ENCODE measurements around the gene ZNF30. TPM values are rescaled to one million over a fixed set of nuclear protein-coding genes. Genes with fewer than 3 reads are reported as not detected.
"Not testable (repeated sequence)": the region's sequence is repeated elsewhere in the genome, so short reads cannot be mapped to it uniquely, and the experiment has no call there.

The ZNF30 gene
- total and polyA plus RNA-seq, 3 donors from 2014 or later = 2.0 to 4.8 (median 3.3) TPM

DNA sequence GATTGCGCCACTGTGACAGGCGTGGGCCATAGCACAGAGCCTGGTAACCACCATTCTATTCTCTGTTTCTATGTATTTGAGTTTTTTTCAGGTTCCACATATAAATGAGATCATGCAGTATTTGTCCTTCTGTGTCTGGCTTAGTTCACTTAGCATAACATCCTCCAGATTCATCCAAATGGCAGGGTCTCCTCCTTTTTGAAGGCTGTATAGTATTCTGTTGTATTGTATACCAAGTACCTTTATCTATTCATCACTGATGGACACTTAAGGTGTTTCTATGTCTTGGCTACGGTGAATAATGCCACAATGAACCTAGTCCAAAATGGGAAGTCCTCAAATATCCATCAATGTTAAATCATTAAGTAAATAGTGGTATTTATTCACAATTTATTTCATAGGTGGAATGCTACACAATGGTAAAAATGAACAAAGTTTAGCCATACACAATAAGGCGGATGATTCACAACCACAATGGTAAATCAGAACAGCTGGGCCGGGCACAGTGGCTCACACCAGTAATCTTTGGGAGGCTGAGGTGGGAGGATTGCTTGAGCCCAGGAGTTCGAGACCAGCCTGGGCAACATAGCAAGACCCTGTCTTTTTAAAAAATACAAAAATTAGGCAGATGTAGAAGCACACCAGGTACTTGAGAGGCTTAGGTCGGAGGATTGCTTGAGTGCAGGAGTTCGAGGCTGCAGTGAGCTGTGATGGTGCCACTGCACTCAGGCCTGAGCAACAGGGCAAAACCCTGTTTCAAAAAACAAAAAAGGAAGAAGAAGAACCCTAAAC lies 65.0 kb downstream of the ZNF30 start:
- Histone ChIP-seq H3K9me3 (no peaks in the 10 kb centered on the region), H3K4me3 (no peak overlapping the region), H3K4me1 (peaks cover 14% of the 10 kb centered on the region), H3K36me3 (ENCODE audit: low read depth, missing control alignments) (no peaks in the 10 kb centered on the region), H3K27me3 (no peaks in the 10 kb centered on the region), H3K27ac (no peak overlapping the region)
- TF ChIP-seq CTCF (IDR thresholded peaks at IDR 0.05) (no peak), POLR2A (IDR thresholded peaks at IDR 0.05) (no peak)
- intact Hi-C loops (cut with DNase I; ENCODE audit: low total_unique reads) = no loop called here
- WGBS, 2 donors = 81 to 96% methylated on average over 8 of the region's 8 CpGs
- no peak for DNase-seq

- H3K9me3 ChIP-seq; H3K27me3 ChIP-seq; H3K27ac ChIP-seq; H3K36me3 ChIP-seq (ENCODE audit: low read depth, missing control alignments); DNase-seq; intact Hi-C loops (cut with DNase I; ENCODE audit: low total_unique reads); H3K4me3 ChIP-seq: not testable (repeated sequence)
- H3K4me1 ChIP-seq = peaks cover 22% of the 10 kb centered on the region
- WGBS, 2 donors = 86 to 94% methylated on average over 7 of the region's 7 CpGs
Observed at GRCh38 chr19:34992582-34992981, 65.9 kb downstream of the ZNF30 start.

- Histone ChIP-seq H3K36me3 (ENCODE audit: low read depth, missing control alignments) (no peaks in the 10 kb centered on the region), H3K4me3 (no peak overlapping the region), H3K4me1 (peaks cover 34% of the 10 kb centered on the region), H3K9me3 (no peaks in the 10 kb centered on the region), H3K27ac (peak overlapping the region; percentile 37 to 82), H3K27me3 (no peaks in the 10 kb centered on the region)
- intact Hi-C loops (cut with DNase I; ENCODE audit: low total_unique reads) = no loop called here
- no peak for DNase-seq
- TF ChIP-seq POLR2A (IDR thresholded peaks at IDR 0.05) (no peak), CTCF (IDR thresholded peaks at IDR 0.05) (no peak)
- WGBS, 2 donors = 62 to 67% methylated on average over 9 of the region's 9 CpGs
Observed at GRCh38 chr19:34994286-34994642, 67.6 kb downstream of the ZNF30 start.

Other genes with a start within 250 kb of the ZNF30 start
- gene SCGB2B2, start 249.7 kb upstream of the ZNF30 start, total RNA-seq = 1 to 10 TPM; 3.3 to 4.4 TPM
- 1.5 TPM for gene SCGB2B2, start 249.7 kb upstream of the ZNF30 start, polyA plus RNA-seq (ENCODE audit: insufficient read depth, low read depth, low replicate concordance)
- gene ZNF302, start 249.2 kb upstream of the ZNF30 start, total RNA-seq = 10 to 100 TPM; 36.7 to 50.8 TPM
- gene ZNF302, start 249.2 kb upstream of the ZNF30 start, polyA plus RNA-seq (ENCODE audit: insufficient read depth, low read depth, low replicate concordance) = 24.1 TPM
- 10 to 100 TPM; 16.1 to 18.5 TPM for gene ZNF181, start 192.7 kb upstream of the ZNF30 start, total RNA-seq
- 10.7 TPM for gene ZNF181, start 192.7 kb upstream of the ZNF30 start, polyA plus RNA-seq (ENCODE audit: insufficient read depth, low read depth, low replicate concordance)
- gene ZNF599, start 153.7 kb upstream of the ZNF30 start, total RNA-seq = 10 to 100 TPM; 26.4 to 27.1 TPM
- gene ZNF599, start 153.7 kb upstream of the ZNF30 start, polyA plus RNA-seq (ENCODE audit: insufficient read depth, low read depth, low replicate concordance) = 18.3 TPM
- gene ZNF792, start 37.3 kb downstream of the ZNF30 start, total RNA-seq = 1 to 10 TPM; 5.4 to 6.6 TPM
- gene ZNF792, start 37.3 kb downstream of the ZNF30 start, polyA plus RNA-seq (ENCODE audit: insufficient read depth, low read depth, low replicate concordance) = 2.3 TPM
- 10 to 100 TPM; 92.4 to 99.3 TPM for gene GRAMD1A, start 73.4 kb downstream of the ZNF30 start, total RNA-seq
- 62.8 TPM for gene GRAMD1A, start 73.4 kb downstream of the ZNF30 start, polyA plus RNA-seq (ENCODE audit: insufficient read depth, low read depth, low replicate concordance)
- 1 to 10 TPM; 3.5 to 6.6 TPM for gene SCN1B, start 103.6 kb downstream of the ZNF30 start, total RNA-seq
- gene SCN1B, start 103.6 kb downstream of the ZNF30 start, polyA plus RNA-seq (ENCODE audit: insufficient read depth, low read depth, low replicate concordance) = 7.5 TPM
- gene HPN, start 114.8 kb downstream of the ZNF30 start, total RNA-seq = 1 to 10 TPM in 1 of 2 donors, under 1 TPM in 1; 0.79 to 1.7 TPM
- gene HPN, start 114.8 kb downstream of the ZNF30 start, polyA plus RNA-seq (ENCODE audit: insufficient read depth, low read depth, low replicate concordance) = 8.2 TPM
- 1 to 10 TPM in 1 of 2 donors, not detected in 1; 2.6 TPM for gene FXYD3, start 188.9 kb downstream of the ZNF30 start, total RNA-seq
- gene FXYD3, start 188.9 kb downstream of the ZNF30 start, polyA plus RNA-seq (ENCODE audit: insufficient read depth, low read depth, low replicate concordance) = not detected
- gene LGI4, start 208.2 kb downstream of the ZNF30 start, total RNA-seq = 1 to 10 TPM; 4.5 to 7.9 TPM
- gene LGI4, start 208.2 kb downstream of the ZNF30 start, polyA plus RNA-seq (ENCODE audit: insufficient read depth, low read depth, low replicate concordance) = 4.5 TPM
- gene FXYD1, start 211.9 kb downstream of the ZNF30 start, total RNA-seq = 10 to 100 TPM in 1 of 2 donors, 1 to 10 TPM in 1; 2.3 to 11.1 TPM
- 48.5 TPM for gene FXYD1, start 211.9 kb downstream of the ZNF30 start, polyA plus RNA-seq (ENCODE audit: insufficient read depth, low read depth, low replicate concordance)
- 1 to 10 TPM in 1 of 2 donors, not detected in 1; 1.2 TPM for gene FXYD7, start 216.4 kb downstream of the ZNF30 start, total RNA-seq
- gene FXYD7, start 216.4 kb downstream of the ZNF30 start, polyA plus RNA-seq (ENCODE audit: insufficient read depth, low read depth, low replicate concordance) = 2.1 TPM
- gene FXYD5, start 227.8 kb downstream of the ZNF30 start, total RNA-seq = 10 to 100 TPM in 1 of 2 donors, 1 to 10 TPM in 1; 5.7 to 17.5 TPM
- 38.1 TPM for gene FXYD5, start 227.8 kb downstream of the ZNF30 start, polyA plus RNA-seq (ENCODE audit: insufficient read depth, low read depth, low replicate concordance)

All from testis (tissue), 3 donors.